ENCODE results near the gene CCDC27.

Gene CCDC27

GRCh38 chr1:3759796-3760195 is 7.5 kb downstream of the CCDC27 start:
- DNase-seq (ENCODE audit: low spot score): no peak

- no peak for DNase-seq (ENCODE audit: low spot score)
These were observed 9.2 kb downstream of the CCDC27 start for GRCh38 chr1:3761296-3762010.

GRCh38 chr1:3762151-3762872 is 10.1 kb downstream of the CCDC27 start:
- DNase-seq (ENCODE audit: low spot score): no peak

- DNase-seq (ENCODE audit: low spot score): no peak
These were observed 10.6 kb downstream of the CCDC27 start for GRCh38 chr1:3762873-3763228.

GRCh38 chr1:3763351-3764125 is 11.3 kb downstream of the CCDC27 start:
- DNase-seq (ENCODE audit: low spot score): no peak

GRCh38 chr1:3767328-3767925 is 15.2 kb downstream of the CCDC27 start:
- DNase-seq (ENCODE audit: low spot score): no peak

GRCh38 chr1:3768811-3769390 is 16.7 kb downstream of the CCDC27 start:
- no peak for DNase-seq (ENCODE audit: low spot score)

- DNase-seq (ENCODE audit: low spot score): no peak
These were observed 18.0 kb downstream of the CCDC27 start for GRCh38 chr1:3770047-3770765.

- no peak for DNase-seq (ENCODE audit: low spot score)
These were observed 19.1 kb downstream of the CCDC27 start for GRCh38 chr1:3771108-3772026.

- no peak for DNase-seq (ENCODE audit: low spot score)
These were observed 19.9 kb downstream of the CCDC27 start for GRCh38 chr1:3772027-3772714.

- no peak for DNase-seq (ENCODE audit: low spot score)
These were observed 20.7 kb downstream of the CCDC27 start, which contains the start of gene SMIM1 for GRCh38 chr1:3772715-3773571. SMIM1 (plus strand) TSS chr1:3772749; CDS start chr1:3775374, 2,625 bp downstream.

- no peak for DNase-seq (ENCODE audit: low spot score)
These were observed 21.5 kb downstream of the CCDC27 start for GRCh38 chr1:3773572-3774275.

- DNase-seq (ENCODE audit: low spot score): no peak
These were observed 22.2 kb downstream of the CCDC27 start for GRCh38 chr1:3774276-3774945.

- no peak for DNase-seq (ENCODE audit: low spot score)
These were observed 22.8 kb downstream of the CCDC27 start for GRCh38 chr1:3774946-3775489.

- no peak for DNase-seq (ENCODE audit: low spot score)
These were observed 23.4 kb downstream of the CCDC27 start for GRCh38 chr1:3775490-3776230.

- DNase-seq (ENCODE audit: low spot score): no peak
These were observed 24.1 kb downstream of the CCDC27 start for GRCh38 chr1:3776231-3776961.

All from putamen (tissue), 1 donor.